A673 (cell line): Measurements from ENCODE around the gene NABP1. TPM values are rescaled to one million over a fixed set of nuclear protein-coding genes. Genes with fewer than 3 reads are reported as not detected.
"Not testable (repeated sequence)": the region's sequence is repeated elsewhere in the genome, so short reads cannot be mapped to it uniquely, and the experiment has no call there.

Source experiments
- BruUV-seq: library from RNA; stranded (reverse); fragments of 400-500 nt; replicated peaks from 2 replicates; lab custom pipeline; 2021; lab: Mats Ljungman, UMichigan
- CTCF ChIA-PET: fragments of 300-600 bp; sonication (Branson Sonifier 250); formaldehyde crosslinking; loops from one replicate; lab custom pipeline; 2022; ENCODE audit warnings: antibody characterized with exemption; lab: Charles Lee
- POLR2A ChIA-PET: fragments of 300-600 bp; sonication (Branson Sonifier 250); formaldehyde crosslinking; loops from one replicate; lab custom pipeline; 2022; ENCODE audit warnings: antibody characterized with exemption; ENCODE audit not compliant: low non-redundant PET; lab: Charles Lee
- DNase-seq: peaks from one replicate; pipeline ENCODE4 v3.0.0-alpha.2; 2015; ENCODE audit warnings: low spot score
- H3K27ac ChIP-seq: fragments of 200-600 bp; sonication (generic); 2 replicates; pipeline ENCODE4 v1.5.1; 2016; ENCODE audit warnings: mixed run types, low read depth, mild to moderate bottlenecking, mixed read lengths, antibody characterized with exemption, low read length; ENCODE audit not compliant: poor library complexity, severe bottlenecking
- H3K27me3 ChIP-seq: fragments of 200-600 bp; sonication (generic); replicated peaks from 2 replicates; pipeline ENCODE4 v1.6.1; 2017; ENCODE audit warnings: mixed run types, low read depth, mild to moderate bottlenecking, mixed read lengths, antibody characterized with exemption, low read length; ENCODE audit not compliant: insufficient read depth, poor library complexity
- H3K36me3 ChIP-seq: fragments of 200-600 bp; sonication (generic); 2 replicates; pipeline ENCODE4 v1.6.1; 2016; ENCODE audit warnings: mixed run types, mild to moderate bottlenecking, mixed read lengths, antibody characterized with exemption, low read length; ENCODE audit not compliant: insufficient read depth, poor library complexity, severe bottlenecking
- H3K4me1 ChIP-seq: fragments of 200-600 bp; sonication (generic); 2 replicates; pipeline ENCODE4 v1.6.1; 2017; ENCODE audit warnings: mixed run types, mild to moderate bottlenecking, mixed read lengths, antibody characterized with exemption, low read length; ENCODE audit not compliant: insufficient read depth, poor library complexity, severe bottlenecking
- H3K4me3 ChIP-seq: fragments of 200-600 bp; sonication (generic); 2 replicates; pipeline ENCODE4 v1.5.1; 2016; ENCODE audit warnings: low read depth, mixed run types, mild to moderate bottlenecking, mixed read lengths, low read length; ENCODE audit not compliant: poor library complexity, severe bottlenecking
- H3K9me3 ChIP-seq: fragments of 200-600 bp; sonication (generic); 2 replicates; pipeline ENCODE4 v1.6.1; 2016; ENCODE audit warnings: mixed run types, low read depth, mild to moderate bottlenecking, mixed read lengths, antibody characterized with exemption, low read length; ENCODE audit not compliant: poor library complexity, severe bottlenecking
- EZH2 ChIP-seq: fragments of 200-600 bp; sonication (generic); IDR thresholded peaks from 2 replicates; pipeline ENCODE4 v1.6.1; 2017; ENCODE audit warnings: borderline replicate concordance, low read depth, mild to moderate bottlenecking, mixed read lengths, antibody characterized with exemption, low read length; ENCODE audit not compliant: poor library complexity, severe bottlenecking
- intact Hi-C: fragments of 100-400 bp; cut with micrococcal nuclease; formaldehyde crosslinking; loops from one replicate; pipeline ENCODE4 v1.10.0; 2022; ENCODE audit not compliant: unreplicated experiment
- total RNA-seq: library from RNA; stranded (reverse); gene quantifications from 2 replicates; pipeline ENCODE4 v1.2.3, GENCODE V29; 2021
- TF ChIP-seq, protein P1 (sequence below): fragments of 300-800, 200-600 bp; sonication (generic); conservative IDR thresholded peaks from 2 replicates; pipeline ENCODE4 v1.5.1; 2017; ENCODE audit warnings: low read depth, mild to moderate bottlenecking, antibody characterized with exemption, low read length, moderate library complexity, mixed read lengths

Gene NABP1
- total RNA-seq, 1 experiment from 2014 or later = 38.4 TPM

DNA sequence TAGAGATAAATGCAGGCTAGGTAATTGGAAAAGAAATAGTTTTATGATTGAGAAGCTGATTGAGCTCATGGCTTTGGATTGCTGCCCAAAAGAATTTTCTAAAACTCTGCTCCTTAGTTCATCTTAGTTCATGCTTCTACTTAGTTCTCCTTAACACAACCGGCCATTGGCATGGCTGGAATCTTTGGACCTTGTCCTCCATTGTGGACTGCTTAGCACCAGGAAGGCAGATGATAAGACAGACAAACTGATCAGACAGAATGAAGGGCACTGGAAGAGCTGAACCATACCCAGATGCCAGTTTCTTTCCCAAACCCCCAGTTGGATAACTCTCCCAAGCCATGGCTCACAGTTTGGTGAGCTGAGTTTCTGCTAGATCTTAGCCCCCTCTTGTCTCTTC is 36.3 kb upstream of the NABP1 start:
- CTCF ChIA-PET = no interaction called here
- H3K36me3 ChIP-seq = no peaks in the 10 kb centered on the region
- H3K27ac ChIP-seq = no peak overlapping the region
- peaks cover 15% of the 10 kb centered on the region for H3K4me1 ChIP-seq
- H3K4me3 ChIP-seq = no peak overlapping the region
- no peaks in the 10 kb centered on the region for H3K27me3 ChIP-seq
- H3K9me3 ChIP-seq = no peaks in the 10 kb centered on the region
- DNase-seq = no peak
- no peak for TF ChIP-seq EZH2
- TF ChIP-seq, protein P1, sequence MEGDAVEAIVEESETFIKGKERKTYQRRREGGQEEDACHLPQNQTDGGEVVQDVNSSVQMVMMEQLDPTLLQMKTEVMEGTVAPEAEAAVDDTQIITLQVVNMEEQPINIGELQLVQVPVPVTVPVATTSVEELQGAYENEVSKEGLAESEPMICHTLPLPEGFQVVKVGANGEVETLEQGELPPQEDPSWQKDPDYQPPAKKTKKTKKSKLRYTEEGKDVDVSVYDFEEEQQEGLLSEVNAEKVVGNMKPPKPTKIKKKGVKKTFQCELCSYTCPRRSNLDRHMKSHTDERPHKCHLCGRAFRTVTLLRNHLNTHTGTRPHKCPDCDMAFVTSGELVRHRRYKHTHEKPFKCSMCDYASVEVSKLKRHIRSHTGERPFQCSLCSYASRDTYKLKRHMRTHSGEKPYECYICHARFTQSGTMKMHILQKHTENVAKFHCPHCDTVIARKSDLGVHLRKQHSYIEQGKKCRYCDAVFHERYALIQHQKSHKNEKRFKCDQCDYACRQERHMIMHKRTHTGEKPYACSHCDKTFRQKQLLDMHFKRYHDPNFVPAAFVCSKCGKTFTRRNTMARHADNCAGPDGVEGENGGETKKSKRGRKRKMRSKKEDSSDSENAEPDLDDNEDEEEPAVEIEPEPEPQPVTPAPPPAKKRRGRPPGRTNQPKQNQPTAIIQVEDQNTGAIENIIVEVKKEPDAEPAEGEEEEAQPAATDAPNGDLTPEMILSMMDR = no peak
- POLR2A ChIA-PET = no interaction called here
- no TSS peak for BruUV-seq
- intact Hi-C loops = no loop called here

DNA sequence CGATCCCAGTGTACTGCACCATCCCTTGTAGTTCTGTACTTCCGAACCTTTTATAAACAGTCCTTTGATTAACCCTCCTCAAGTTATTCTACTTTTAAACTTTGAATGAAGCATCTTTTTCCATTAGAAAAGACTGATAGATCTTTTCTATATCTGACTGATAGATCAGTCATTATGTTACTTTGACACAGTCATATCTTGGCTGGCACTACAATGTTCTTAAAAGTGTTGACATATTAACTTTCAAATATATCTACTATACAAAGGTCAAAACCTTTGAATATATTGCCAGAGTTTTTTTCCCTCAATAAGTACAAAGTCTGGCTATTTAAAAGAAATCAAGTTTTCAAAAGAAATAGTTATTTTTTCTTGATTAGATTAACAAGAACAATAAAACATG is 35.4 kb upstream of the NABP1 start:
- no peaks in the 10 kb centered on the region for H3K9me3 ChIP-seq
- no TSS peak for BruUV-seq
- DNase-seq = no peak
- H3K27me3 ChIP-seq = no peaks in the 10 kb centered on the region
- no peaks in the 10 kb centered on the region for H3K36me3 ChIP-seq
- H3K27ac ChIP-seq = no peak overlapping the region
- ChIA-PET CTCF (no interaction called here), POLR2A (no interaction called here)
- TF ChIP-seq, protein P1 = no peak
- TF ChIP-seq EZH2 = no peak
- H3K4me1 ChIP-seq = peaks cover 13% of the 10 kb centered on the region
- H3K4me3 ChIP-seq = no peak overlapping the region
- intact Hi-C loops = no loop called here

DNA sequence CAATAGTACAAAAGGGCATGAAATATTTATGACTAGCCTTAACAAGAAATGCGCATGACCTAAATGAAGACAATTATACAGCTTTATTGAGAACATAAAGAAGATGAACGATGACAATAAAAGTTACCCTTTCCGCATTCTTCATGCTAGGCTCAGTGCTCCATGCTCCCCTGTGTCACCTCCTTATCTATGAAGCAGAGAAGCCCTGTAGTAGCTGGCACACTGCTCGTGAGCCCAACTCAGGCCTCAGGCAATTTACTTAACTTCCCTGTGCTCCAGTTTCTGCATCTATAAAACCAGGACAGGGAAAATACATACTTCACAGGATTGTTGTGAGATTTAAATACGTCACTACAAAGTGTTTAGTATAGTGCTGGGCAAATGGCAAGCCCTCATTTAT is 34.5 kb upstream of the NABP1 start:
- intact Hi-C loops = no loop called here
- H3K4me1 ChIP-seq = peaks cover 4% of the 10 kb centered on the region
- H3K4me3 ChIP-seq = no peak overlapping the region
- no peak for TF ChIP-seq EZH2
- TF ChIP-seq, protein P1 = no peak
- no peak overlapping the region for H3K27ac ChIP-seq
- no peaks in the 10 kb centered on the region for H3K27me3 ChIP-seq
- H3K9me3 ChIP-seq = no peaks in the 10 kb centered on the region
- no TSS peak for BruUV-seq
- ChIA-PET POLR2A (interaction anchor here (0.7 kb wide), 1 partner anchor 35 kb away, joined by 3 read pairs; the partner anchor contains the start of gene NABP1), CTCF (no interaction called here)
- DNase-seq = no peak
- no peaks in the 10 kb centered on the region for H3K36me3 ChIP-seq

DNA sequence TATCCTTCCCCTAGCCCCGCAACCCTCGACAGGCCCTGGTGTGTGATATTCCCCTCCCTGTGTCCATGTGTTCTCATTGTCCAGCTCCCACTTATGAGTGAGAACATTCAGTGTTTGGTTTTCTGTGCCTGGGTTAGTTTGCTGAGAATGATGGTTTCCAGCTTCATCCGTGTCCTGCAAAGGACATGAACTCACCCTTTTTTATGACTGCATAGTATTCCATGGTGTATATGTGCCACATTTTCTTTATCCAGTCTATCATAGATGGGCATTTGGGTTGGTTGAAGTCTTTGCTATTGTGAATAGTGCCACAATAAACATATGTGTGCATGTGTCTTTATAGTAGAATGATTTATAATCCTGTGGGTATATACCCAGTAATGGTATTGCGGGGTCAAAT is 33.3 kb upstream of the NABP1 start:
- POLR2A ChIA-PET, H3K4me3 ChIP-seq, H3K27ac ChIP-seq, intact Hi-C loops, H3K9me3 ChIP-seq, H3K4me1 ChIP-seq, H3K27me3 ChIP-seq, CTCF ChIA-PET, DNase-seq, BruUV-seq, H3K36me3 ChIP-seq: not testable (repeated sequence)
